DND-41 (cell line): ENCODE results near the gene RALGAPA2.

ENCODE experiments used
- EZH2 ChIP-seq: IDR thresholded peaks from 3 replicates; pipeline ENCODE4 v1.6.1; 2012; ENCODE audit warnings: borderline replicate concordance, low read depth, mild to moderate bottlenecking, moderate library complexity, low read length, inconsistent platforms; ENCODE audit not compliant: severe bottlenecking
- TF ChIP-seq, protein P1 (sequence below): IDR thresholded peaks from 2 replicates; pipeline ENCODE4 v1.5.1; 2012; ENCODE audit warnings: borderline replicate concordance, low read length, moderate library complexity, mild to moderate bottlenecking; ENCODE audit not compliant: poor library complexity, severe bottlenecking; ENCODE audit errors: extremely low read depth

GRCh38 chr20:20493701-20494100 is 218.7 kb downstream of the RALGAPA2 start:
- TF ChIP-seq, protein P1, sequence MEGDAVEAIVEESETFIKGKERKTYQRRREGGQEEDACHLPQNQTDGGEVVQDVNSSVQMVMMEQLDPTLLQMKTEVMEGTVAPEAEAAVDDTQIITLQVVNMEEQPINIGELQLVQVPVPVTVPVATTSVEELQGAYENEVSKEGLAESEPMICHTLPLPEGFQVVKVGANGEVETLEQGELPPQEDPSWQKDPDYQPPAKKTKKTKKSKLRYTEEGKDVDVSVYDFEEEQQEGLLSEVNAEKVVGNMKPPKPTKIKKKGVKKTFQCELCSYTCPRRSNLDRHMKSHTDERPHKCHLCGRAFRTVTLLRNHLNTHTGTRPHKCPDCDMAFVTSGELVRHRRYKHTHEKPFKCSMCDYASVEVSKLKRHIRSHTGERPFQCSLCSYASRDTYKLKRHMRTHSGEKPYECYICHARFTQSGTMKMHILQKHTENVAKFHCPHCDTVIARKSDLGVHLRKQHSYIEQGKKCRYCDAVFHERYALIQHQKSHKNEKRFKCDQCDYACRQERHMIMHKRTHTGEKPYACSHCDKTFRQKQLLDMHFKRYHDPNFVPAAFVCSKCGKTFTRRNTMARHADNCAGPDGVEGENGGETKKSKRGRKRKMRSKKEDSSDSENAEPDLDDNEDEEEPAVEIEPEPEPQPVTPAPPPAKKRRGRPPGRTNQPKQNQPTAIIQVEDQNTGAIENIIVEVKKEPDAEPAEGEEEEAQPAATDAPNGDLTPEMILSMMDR = no peak
- TF ChIP-seq EZH2 = no peak
